Measurements from ENCODE around the gene MAVS.
A peak's percentile ranks its signal among the peaks of the same experiment; 100 is the strongest.

Gene MAVS

GRCh38 chr20:3846740-3847428 lies at the start of gene MAVS:
Gene MAVS, plus strand, starts transcription at chr20:3846834. Its CDS starts 7,791 bp downstream, at chr20:3854625.
- peak; percentile 24 for DNase-seq (ENCODE audit: extremely low read depth, low read depth)
- TF ChIP-seq, protein P1, sequence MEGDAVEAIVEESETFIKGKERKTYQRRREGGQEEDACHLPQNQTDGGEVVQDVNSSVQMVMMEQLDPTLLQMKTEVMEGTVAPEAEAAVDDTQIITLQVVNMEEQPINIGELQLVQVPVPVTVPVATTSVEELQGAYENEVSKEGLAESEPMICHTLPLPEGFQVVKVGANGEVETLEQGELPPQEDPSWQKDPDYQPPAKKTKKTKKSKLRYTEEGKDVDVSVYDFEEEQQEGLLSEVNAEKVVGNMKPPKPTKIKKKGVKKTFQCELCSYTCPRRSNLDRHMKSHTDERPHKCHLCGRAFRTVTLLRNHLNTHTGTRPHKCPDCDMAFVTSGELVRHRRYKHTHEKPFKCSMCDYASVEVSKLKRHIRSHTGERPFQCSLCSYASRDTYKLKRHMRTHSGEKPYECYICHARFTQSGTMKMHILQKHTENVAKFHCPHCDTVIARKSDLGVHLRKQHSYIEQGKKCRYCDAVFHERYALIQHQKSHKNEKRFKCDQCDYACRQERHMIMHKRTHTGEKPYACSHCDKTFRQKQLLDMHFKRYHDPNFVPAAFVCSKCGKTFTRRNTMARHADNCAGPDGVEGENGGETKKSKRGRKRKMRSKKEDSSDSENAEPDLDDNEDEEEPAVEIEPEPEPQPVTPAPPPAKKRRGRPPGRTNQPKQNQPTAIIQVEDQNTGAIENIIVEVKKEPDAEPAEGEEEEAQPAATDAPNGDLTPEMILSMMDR (IDR thresholded peaks at IDR 0.05; ENCODE audit: low read depth, low read length, missing control alignments): no peak
- H3K4me3 ChIP-seq (replicated peaks; ENCODE audit: low read depth, low read length): peak within 1 kb of the TSS; percentile 82

DNA sequence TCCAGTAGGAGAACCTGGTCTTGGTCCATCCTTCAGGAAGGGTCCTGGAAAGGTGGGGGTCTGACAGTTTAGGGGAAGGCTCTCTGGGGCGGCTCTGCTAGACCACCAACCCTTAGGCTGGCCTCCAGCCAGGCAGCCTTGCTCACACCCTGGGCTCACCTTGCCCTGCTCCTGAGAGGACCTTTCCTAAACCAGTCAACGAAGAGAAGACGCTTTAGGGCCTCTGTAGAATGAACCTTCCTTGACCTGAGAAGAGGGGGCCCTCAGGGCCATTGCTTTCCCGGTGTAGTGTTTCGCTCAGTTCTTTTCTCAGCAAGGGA lies 49.4 kb upstream of the MAVS start:
- no peak for DNase-seq (ENCODE audit: extremely low read depth, low read depth)
- TF ChIP-seq, protein P1 (IDR thresholded peaks at IDR 0.05; ENCODE audit: low read depth, low read length, missing control alignments): no peak
- H3K4me3 ChIP-seq (replicated peaks; ENCODE audit: low read depth, low read length): peak overlapping the region; percentile 94

DNA sequence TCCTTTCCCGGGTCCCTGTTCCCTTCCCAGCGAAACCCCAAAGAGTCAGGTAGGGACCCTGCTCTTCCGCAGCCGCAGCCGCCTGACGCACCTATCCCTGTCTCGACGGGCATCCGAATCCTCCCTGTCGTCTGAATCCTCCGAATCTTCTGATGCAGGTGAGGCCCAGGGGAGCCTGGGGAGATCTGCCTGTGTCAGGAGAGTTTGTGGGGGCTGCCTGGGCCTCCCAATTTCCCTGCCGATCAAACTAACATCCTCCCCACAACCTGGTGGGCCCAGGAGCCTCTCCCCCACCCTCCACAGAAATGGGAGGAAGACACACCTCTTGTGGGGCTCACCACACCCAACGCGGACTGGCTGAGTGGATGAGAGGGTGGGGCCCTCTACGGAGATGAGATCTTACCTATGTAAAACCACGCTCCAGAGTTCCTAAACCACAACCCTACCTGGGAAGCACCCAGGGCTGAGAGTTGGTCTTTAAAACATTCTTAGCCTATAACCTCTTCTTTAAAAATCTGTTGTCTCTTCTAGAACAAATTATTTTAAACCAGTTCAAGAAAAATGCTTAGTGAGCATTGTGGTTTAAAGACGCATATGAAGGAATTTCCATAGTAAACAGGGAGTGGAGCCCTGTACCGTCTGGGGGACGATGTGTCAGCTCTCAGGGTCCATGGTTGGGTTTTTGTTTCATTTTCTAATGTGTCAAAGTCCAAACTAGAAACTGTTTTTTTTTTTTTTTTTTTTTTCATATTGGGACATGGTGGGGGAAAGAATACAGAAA lies 48.9 kb upstream of the MAVS start:
- TF ChIP-seq, protein P1 (IDR thresholded peaks at IDR 0.05; ENCODE audit: low read depth, low read length, missing control alignments): no peak
- DNase-seq (ENCODE audit: extremely low read depth, low read depth): no peak
- peak overlapping the region; percentile 94 for H3K4me3 ChIP-seq (replicated peaks; ENCODE audit: low read depth, low read length)

- TF ChIP-seq, protein P1 (IDR thresholded peaks at IDR 0.05; ENCODE audit: low read depth, low read length, missing control alignments): no peak
- no peak for DNase-seq (ENCODE audit: extremely low read depth, low read depth)
- peak overlapping the region; percentile 94 for H3K4me3 ChIP-seq (replicated peaks; ENCODE audit: low read depth, low read length)
These were observed 48.3 kb upstream of the MAVS start for GRCh38 chr20:3798373-3798768.

- peak overlapping the region; percentile 94 for H3K4me3 ChIP-seq (replicated peaks; ENCODE audit: low read depth, low read length)
- DNase-seq (ENCODE audit: extremely low read depth, low read depth): no peak
- TF ChIP-seq, protein P1 (IDR thresholded peaks at IDR 0.05; ENCODE audit: low read depth, low read length, missing control alignments): no peak
These were observed 47.8 kb upstream of the MAVS start for GRCh38 chr20:3798908-3799248.

GRCh38 chr20:3800256-3800877 lies 46.3 kb upstream of the MAVS start:
- TF ChIP-seq, protein P1 (IDR thresholded peaks at IDR 0.05; ENCODE audit: low read depth, low read length, missing control alignments): no peak
- no peak for DNase-seq (ENCODE audit: extremely low read depth, low read depth)
- H3K4me3 ChIP-seq (replicated peaks; ENCODE audit: low read depth, low read length): no peak overlapping the region

Data from HFF-Myc (cell line).